ENCODE measurements around the gene HARBI1. TPM values are rescaled to one million over a fixed set of nuclear protein-coding genes. Genes with fewer than 3 reads are reported as not detected.

Gene HARBI1
- total and polyA plus RNA-seq, 10 of the 15 experiments (the other 5 are each of a cell fraction or from before 2014, with no cell fraction given): 3.6 to 8.4 (median 5.2) TPM

DNA sequence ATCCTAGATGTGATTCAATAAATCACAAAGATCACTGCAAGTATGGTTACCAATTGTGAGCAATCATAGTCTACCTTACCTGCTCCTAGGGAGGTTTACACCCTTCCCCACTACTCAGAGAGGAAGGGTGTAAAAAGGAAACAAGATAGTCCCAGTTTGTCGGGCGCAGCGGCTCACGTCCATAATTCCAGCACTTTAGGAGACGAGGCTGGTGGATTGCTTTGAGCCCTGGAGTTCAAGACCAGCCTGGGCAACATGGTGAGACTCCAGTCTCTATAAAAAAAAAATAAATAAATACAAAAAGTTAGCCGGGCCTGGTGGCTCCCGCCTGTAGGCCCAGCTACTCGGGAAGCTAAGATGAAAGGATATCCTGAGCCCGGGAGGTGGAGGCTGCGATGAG, 22.2 kb downstream of the HARBI1 start:
- CTCF ChIA-PET: interaction anchor here (0.9 to 2.7 kb wide), 6 partner anchors 17 to 148 kb away, joined by 3 to 14 read pairs (median 6); partner anchors contain the start of genes ARHGAP1, ATG13, HARBI1 and ZNF408
- Histone ChIP-seq H3K4me3 (no peak overlapping the region), H3K27ac (ENCODE audit: control insufficient read depth, insufficient read depth) (peak overlapping the region; percentile 61), H3K79me2 (ENCODE audit: control insufficient read depth, insufficient read depth, low read length) (peaks cover 37% of the 10 kb centered on the region), H4K20me1 (ENCODE audit: control insufficient read depth, insufficient read depth) (no peaks in the 10 kb centered on the region), H3K9ac (ENCODE audit: control insufficient read depth, insufficient read depth, low read length) (peak overlapping the region; percentile 57; the same call in 1 of the 2 replicates), H3K9me3 (replicated peaks; ENCODE audit: control insufficient read depth, insufficient read depth, low read length) (no peaks in the 10 kb centered on the region), H3K36me3 (ENCODE audit: control insufficient read depth in 2 of 2, insufficient read depth in 2 of 2, low read length in 1 of 2) (no peaks in the 10 kb centered on the region), H3K27me3 (replicated peaks in 1 of 2; ENCODE audit: control insufficient read depth in 2 of 2, insufficient read depth in 2 of 2, low read length in 1 of 2) (no peaks in the 10 kb centered on the region), H3K4me2 (ENCODE audit: control insufficient read depth, insufficient read depth) (peak overlapping the region; percentile 51), H3K4me1 (ENCODE audit: control insufficient read depth, insufficient read depth, low read length) (no peaks in the 10 kb centered on the region), H2AFZ (ENCODE audit: control insufficient read depth, low read depth, low read length) (peak overlapping the region; percentile 86)
- intact Hi-C loops (cut with micrococcal nuclease; ENCODE audit: unreplicated experiment) (no loop called here), in situ Hi-C loops (cut with MboI) (no loop called here)
- POLR2A ChIA-PET: interaction anchor here (0.6 to 1.6 kb wide), 5 partner anchors 13 to 784 kb away, joined by 3 to 6 read pairs (median 3); partner anchors contain the start of genes ARHGAP1, SPI1 and ZNF408
- DNase-seq (ENCODE audit: low read depth, low spot score) (no peak), FAIRE-seq (no peak), ATAC-seq (no peak)
- no TSS peak for BruUV-seq (replicated peaks)
- 98% methylated on average over 10 of the region's 10 CpGs for WGBS (ENCODE audit: insufficient coverage, insufficient replicate concordance, low lambda C conversion rate, missing lambda C conversion rate)
- RAD21 ChIA-PET (ENCODE audit: unreplicated experiment): interaction anchor here (0.9 to 1.7 kb wide), 4 partner anchors 20 to 217 kb away, joined by 3 to 10 read pairs (median 3); partner anchors contain the start of genes ATG13 and HARBI1
- SMC1A ChIA-PET (ENCODE audit: uncharacterized antibody, unreplicated experiment): interaction anchor here (1.2 to 1.9 kb wide), 5 partner anchors 13 to 33 kb away, joined by 3 to 18 read pairs (median 4); no protein-coding TSS in a partner anchor
- TF ChIP-seq, protein P1, sequence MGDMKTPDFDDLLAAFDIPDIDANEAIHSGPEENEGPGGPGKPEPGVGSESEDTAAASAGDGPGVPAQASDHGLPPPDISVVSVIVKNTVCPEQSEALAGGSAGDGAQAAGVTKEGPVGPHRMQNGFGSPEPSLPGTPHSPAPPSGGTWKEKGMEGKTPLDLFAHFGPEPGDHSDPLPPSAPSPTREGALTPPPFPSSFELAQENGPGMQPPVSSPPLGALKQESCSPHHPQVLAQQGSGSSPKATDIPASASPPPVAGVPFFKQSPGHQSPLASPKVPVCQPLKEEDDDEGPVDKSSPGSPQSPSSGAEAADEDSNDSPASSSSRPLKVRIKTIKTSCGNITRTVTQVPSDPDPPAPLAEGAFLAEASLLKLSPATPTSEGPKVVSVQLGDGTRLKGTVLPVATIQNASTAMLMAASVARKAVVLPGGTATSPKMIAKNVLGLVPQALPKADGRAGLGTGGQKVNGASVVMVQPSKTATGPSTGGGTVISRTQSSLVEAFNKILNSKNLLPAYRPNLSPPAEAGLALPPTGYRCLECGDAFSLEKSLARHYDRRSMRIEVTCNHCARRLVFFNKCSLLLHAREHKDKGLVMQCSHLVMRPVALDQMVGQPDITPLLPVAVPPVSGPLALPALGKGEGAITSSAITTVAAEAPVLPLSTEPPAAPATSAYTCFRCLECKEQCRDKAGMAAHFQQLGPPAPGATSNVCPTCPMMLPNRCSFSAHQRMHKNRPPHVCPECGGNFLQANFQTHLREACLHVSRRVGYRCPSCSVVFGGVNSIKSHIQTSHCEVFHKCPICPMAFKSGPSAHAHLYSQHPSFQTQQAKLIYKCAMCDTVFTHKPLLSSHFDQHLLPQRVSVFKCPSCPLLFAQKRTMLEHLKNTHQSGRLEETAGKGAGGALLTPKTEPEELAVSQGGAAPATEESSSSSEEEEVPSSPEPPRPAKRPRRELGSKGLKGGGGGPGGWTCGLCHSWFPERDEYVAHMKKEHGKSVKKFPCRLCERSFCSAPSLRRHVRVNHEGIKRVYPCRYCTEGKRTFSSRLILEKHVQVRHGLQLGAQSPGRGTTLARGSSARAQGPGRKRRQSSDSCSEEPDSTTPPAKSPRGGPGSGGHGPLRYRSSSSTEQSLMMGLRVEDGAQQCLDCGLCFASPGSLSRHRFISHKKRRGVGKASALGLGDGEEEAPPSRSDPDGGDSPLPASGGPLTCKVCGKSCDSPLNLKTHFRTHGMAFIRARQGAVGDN (IDR thresholded peaks at IDR 0.05): no peak
- TF ChIP-seq TAF1 (IDR thresholded peaks at IDR 0.05; ENCODE audit: borderline replicate concordance, low read depth, low read length) (no peak), RAD51 (IDR thresholded peaks at IDR 0.05) (no peak), NFYB (IDR thresholded peaks at IDR 0.05; ENCODE audit: insufficient read depth, low read depth, low read length) (no peak), POLR2A (IDR thresholded peaks at IDR 0.05; ENCODE audit: low read depth, low read length) (no peak)
- TF ChIP-seq, protein P2, sequence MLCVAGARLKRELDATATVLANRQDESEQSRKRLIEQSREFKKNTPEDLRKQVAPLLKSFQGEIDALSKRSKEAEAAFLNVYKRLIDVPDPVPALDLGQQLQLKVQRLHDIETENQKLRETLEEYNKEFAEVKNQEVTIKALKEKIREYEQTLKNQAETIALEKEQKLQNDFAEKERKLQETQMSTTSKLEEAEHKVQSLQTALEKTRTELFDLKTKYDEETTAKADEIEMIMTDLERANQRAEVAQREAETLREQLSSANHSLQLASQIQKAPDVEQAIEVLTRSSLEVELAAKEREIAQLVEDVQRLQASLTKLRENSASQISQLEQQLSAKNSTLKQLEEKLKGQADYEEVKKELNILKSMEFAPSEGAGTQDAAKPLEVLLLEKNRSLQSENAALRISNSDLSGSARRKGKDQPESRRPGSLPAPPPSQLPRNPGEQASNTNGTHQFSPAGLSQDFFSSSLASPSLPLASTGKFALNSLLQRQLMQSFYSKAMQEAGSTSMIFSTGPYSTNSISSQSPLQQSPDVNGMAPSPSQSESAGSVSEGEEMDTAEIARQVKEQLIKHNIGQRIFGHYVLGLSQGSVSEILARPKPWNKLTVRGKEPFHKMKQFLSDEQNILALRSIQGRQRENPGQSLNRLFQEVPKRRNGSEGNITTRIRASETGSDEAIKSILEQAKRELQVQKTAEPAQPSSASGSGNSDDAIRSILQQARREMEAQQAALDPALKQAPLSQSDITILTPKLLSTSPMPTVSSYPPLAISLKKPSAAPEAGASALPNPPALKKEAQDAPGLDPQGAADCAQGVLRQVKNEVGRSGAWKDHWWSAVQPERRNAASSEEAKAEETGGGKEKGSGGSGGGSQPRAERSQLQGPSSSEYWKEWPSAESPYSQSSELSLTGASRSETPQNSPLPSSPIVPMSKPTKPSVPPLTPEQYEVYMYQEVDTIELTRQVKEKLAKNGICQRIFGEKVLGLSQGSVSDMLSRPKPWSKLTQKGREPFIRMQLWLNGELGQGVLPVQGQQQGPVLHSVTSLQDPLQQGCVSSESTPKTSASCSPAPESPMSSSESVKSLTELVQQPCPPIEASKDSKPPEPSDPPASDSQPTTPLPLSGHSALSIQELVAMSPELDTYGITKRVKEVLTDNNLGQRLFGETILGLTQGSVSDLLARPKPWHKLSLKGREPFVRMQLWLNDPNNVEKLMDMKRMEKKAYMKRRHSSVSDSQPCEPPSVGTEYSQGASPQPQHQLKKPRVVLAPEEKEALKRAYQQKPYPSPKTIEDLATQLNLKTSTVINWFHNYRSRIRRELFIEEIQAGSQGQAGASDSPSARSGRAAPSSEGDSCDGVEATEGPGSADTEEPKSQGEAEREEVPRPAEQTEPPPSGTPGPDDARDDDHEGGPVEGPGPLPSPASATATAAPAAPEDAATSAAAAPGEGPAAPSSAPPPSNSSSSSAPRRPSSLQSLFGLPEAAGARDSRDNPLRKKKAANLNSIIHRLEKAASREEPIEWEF (IDR thresholded peaks at IDR 0.05; ENCODE audit: insufficient replicate concordance, low read depth, low read length): no peak
- TF ChIP-seq, protein P3, sequence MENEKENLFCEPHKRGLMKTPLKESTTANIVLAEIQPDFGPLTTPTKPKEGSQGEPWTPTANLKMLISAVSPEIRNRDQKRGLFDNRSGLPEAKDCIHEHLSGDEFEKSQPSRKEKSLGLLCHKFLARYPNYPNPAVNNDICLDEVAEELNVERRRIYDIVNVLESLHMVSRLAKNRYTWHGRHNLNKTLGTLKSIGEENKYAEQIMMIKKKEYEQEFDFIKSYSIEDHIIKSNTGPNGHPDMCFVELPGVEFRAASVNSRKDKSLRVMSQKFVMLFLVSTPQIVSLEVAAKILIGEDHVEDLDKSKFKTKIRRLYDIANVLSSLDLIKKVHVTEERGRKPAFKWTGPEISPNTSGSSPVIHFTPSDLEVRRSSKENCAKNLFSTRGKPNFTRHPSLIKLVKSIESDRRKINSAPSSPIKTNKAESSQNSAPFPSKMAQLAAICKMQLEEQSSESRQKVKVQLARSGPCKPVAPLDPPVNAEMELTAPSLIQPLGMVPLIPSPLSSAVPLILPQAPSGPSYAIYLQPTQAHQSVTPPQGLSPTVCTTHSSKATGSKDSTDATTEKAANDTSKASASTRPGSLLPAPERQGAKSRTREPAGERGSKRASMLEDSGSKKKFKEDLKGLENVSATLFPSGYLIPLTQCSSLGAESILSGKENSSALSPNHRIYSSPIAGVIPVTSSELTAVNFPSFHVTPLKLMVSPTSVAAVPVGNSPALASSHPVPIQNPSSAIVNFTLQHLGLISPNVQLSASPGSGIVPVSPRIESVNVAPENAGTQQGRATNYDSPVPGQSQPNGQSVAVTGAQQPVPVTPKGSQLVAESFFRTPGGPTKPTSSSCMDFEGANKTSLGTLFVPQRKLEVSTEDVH (IDR thresholded peaks at IDR 0.05; ENCODE audit: low read depth, partially characterized antibody): no peak
- TF ChIP-seq, protein P4, sequence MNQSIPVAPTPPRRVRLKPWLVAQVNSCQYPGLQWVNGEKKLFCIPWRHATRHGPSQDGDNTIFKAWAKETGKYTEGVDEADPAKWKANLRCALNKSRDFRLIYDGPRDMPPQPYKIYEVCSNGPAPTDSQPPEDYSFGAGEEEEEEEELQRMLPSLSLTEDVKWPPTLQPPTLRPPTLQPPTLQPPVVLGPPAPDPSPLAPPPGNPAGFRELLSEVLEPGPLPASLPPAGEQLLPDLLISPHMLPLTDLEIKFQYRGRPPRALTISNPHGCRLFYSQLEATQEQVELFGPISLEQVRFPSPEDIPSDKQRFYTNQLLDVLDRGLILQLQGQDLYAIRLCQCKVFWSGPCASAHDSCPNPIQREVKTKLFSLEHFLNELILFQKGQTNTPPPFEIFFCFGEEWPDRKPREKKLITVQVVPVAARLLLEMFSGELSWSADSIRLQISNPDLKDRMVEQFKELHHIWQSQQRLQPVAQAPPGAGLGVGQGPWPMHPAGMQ (IDR thresholded peaks at IDR 0.05; ENCODE audit: borderline replicate concordance): no peak
